Trophoblast cell (in vitro differentiated cells and primary cell): ENCODE data around the gene TMTC3.
"Not testable (repeated sequence)": the region's sequence is repeated elsewhere in the genome, so short reads cannot be mapped to it uniquely, and the experiment has no call there.

ENCODE experiments used
- DNase-seq, 2 donors: peaks; one replicate each; pipeline ENCODE4 v3.0.0-alpha.2; 2016
- H2AFZ ChIP-seq: 2 replicates; pipeline ENCODE4 v1.6.1; 2013; ENCODE audit warnings: low read length, moderate library complexity, mild to moderate bottlenecking; ENCODE audit not compliant: insufficient read depth, poor library complexity
- H2AK5ac ChIP-seq: 2 replicates; pipeline ENCODE4 v1.6.1; 2013; ENCODE audit warnings: mild to moderate bottlenecking, low read length
- H2BK120ac ChIP-seq: 2 replicates; pipeline ENCODE4 v1.6.1; 2013; ENCODE audit warnings: low read length, mild to moderate bottlenecking, moderate library complexity; ENCODE audit not compliant: insufficient read depth, poor library complexity
- H2BK12ac ChIP-seq: 2 replicates; pipeline ENCODE4 v1.6.1; 2013; ENCODE audit warnings: mild to moderate bottlenecking, low read length, moderate library complexity
- H2BK5ac ChIP-seq: 2 replicates; pipeline ENCODE4 v1.6.1; 2013; ENCODE audit warnings: low read length, low read depth, moderate library complexity, mild to moderate bottlenecking; ENCODE audit not compliant: poor library complexity
- H3K14ac ChIP-seq: 2 replicates; pipeline ENCODE4 v1.6.1; 2013; ENCODE audit warnings: mild to moderate bottlenecking, low read length
- H3K18ac ChIP-seq: 2 replicates; pipeline ENCODE4 v1.6.1; 2013; ENCODE audit warnings: mild to moderate bottlenecking, low read length
- H3K23ac ChIP-seq: 2 replicates; pipeline ENCODE4 v1.6.1; 2013; ENCODE audit warnings: low read length
- H3K27ac ChIP-seq: 2 replicates; pipeline ENCODE4 v1.5.1; 2013; ENCODE audit warnings: low read depth, mild to moderate bottlenecking, inconsistent platforms, low read length, moderate library complexity
- H3K27me3 ChIP-seq: 2 replicates; pipeline ENCODE4 v1.6.1; 2013; ENCODE audit warnings: inconsistent platforms, mild to moderate bottlenecking, low read length, moderate library complexity; ENCODE audit not compliant: insufficient read depth
- H3K36me3 ChIP-seq, 2 experiments: 1 replicate in 1 of 2; 2 replicates in 1 of 2; pipeline ENCODE4 v1.6.1; 2013; ENCODE audit warnings: low read length in 2 of 2, mild to moderate bottlenecking in 2 of 2, moderate library complexity in 1 of 2; ENCODE audit not compliant: insufficient read depth in 2 of 2, control insufficient read depth in 1 of 2
- H3K4ac ChIP-seq: 2 replicates; pipeline ENCODE4 v1.6.1; 2013; ENCODE audit warnings: low read depth, mild to moderate bottlenecking, low read length, moderate library complexity
- H3K4me1 ChIP-seq, 2 experiments: 1 replicate in 1 of 2; 2 replicates in 1 of 2; pipeline ENCODE4 v1.6.1; 2013; ENCODE audit warnings: low read length in 2 of 2, mild to moderate bottlenecking in 2 of 2, moderate library complexity in 1 of 2; ENCODE audit not compliant: insufficient read depth in 2 of 2, control insufficient read depth in 1 of 2
- H3K4me2 ChIP-seq: 2 replicates; pipeline ENCODE4 v1.6.1; 2013; ENCODE audit warnings: inconsistent platforms, mild to moderate bottlenecking, low read length, moderate library complexity
- H3K4me3 ChIP-seq: 2 replicates; pipeline ENCODE4 v1.5.1; 2013; ENCODE audit warnings: mild to moderate bottlenecking, low read depth, low read length, inconsistent platforms
- H3K79me1 ChIP-seq: one replicate; pipeline ENCODE4 v1.6.1; 2013; ENCODE audit warnings: low read length
- H3K79me2 ChIP-seq: 2 replicates; pipeline ENCODE4 v1.6.1; 2013; ENCODE audit warnings: low read length, mild to moderate bottlenecking; ENCODE audit not compliant: control insufficient read depth, insufficient read depth, poor library complexity
- H3K9ac ChIP-seq: 2 replicates; pipeline ENCODE4 v1.6.1; 2013; ENCODE audit warnings: mild to moderate bottlenecking, low read length
- H3K9me3 ChIP-seq: 2 replicates; pipeline ENCODE4 v1.6.1; 2013; ENCODE audit warnings: low read depth, mild to moderate bottlenecking, control low read depth, inconsistent platforms, low read length; ENCODE audit not compliant: insufficient read depth
- H4K12ac ChIP-seq: 2 replicates; pipeline ENCODE4 v1.6.1; 2013; ENCODE audit warnings: low read depth, mild to moderate bottlenecking, low read length, moderate library complexity
- H4K8ac ChIP-seq: 2 replicates; pipeline ENCODE4 v1.6.1; 2013; ENCODE audit warnings: low read depth, mild to moderate bottlenecking, low read length, moderate library complexity
- H4K91ac ChIP-seq: one replicate; pipeline ENCODE4 v1.6.1; 2013; ENCODE audit warnings: low read depth, mild to moderate bottlenecking, low read length, moderate library complexity
- WGBS: extraction: QIAGEN DNeasy Blood & Tissue Kit; methylation state at CpG from one replicate; pipeline ENCODE4 v1.1.7; 2013; ENCODE audit warnings: missing lambda C conversion rate; ENCODE audit not compliant: insufficient read length, insufficient coverage; ENCODE audit errors: extremely low coverage; 5-methylcytosine and 5-hydroxymethylcytosine counted together

The TMTC3 gene

GRCh38 chr12:88206601-88207000 is 64.5 kb downstream of the TMTC3 start:
- Histone ChIP-seq H3K14ac (no peak overlapping the region), H4K8ac (no peak overlapping the region), H3K4me3 (no peak overlapping the region), H3K4ac (no peak overlapping the region), H3K18ac (no peak overlapping the region), H2BK5ac (no peak overlapping the region), H3K9ac (no peak overlapping the region), H3K27ac (no peak overlapping the region), H3K79me2 (no peaks in the 10 kb centered on the region), H2AFZ (no peak overlapping the region), H3K9me3 (peaks cover 6% of the 10 kb centered on the region), H3K36me3 (peaks cover 0 to 2% of the 10 kb centered on the region in 2 experiments), H2BK12ac (no peak overlapping the region), H2AK5ac (no peak overlapping the region), H4K12ac (no peak overlapping the region), H4K91ac (no peak overlapping the region), H3K23ac (no peak overlapping the region), H3K4me1 (no peaks in the 10 kb centered on the region), H2BK120ac (no peak overlapping the region), H3K79me1 (no peaks in the 10 kb centered on the region), H3K27me3 (no peaks in the 10 kb centered on the region), H3K4me2 (no peak overlapping the region)
- no peak for DNase-seq
- no CpG with 5 or more reads among the region's 1 CpG for WGBS

GRCh38 chr12:88207921-88208620 is 66.0 kb downstream of the TMTC3 start:
- H4K91ac ChIP-seq: no peak overlapping the region
- H3K4me1 ChIP-seq: no peaks in the 10 kb centered on the region
- no peak overlapping the region for H2AFZ ChIP-seq
- H3K4ac ChIP-seq: no peak overlapping the region
- H3K79me2 ChIP-seq: no peaks in the 10 kb centered on the region
- H3K4me3 ChIP-seq: no peak overlapping the region
- H3K18ac ChIP-seq: no peak overlapping the region
- no peaks in the 10 kb centered on the region for H3K79me1 ChIP-seq
- no peak overlapping the region for H2AK5ac ChIP-seq
- no peak overlapping the region for H2BK120ac ChIP-seq
- H2BK5ac ChIP-seq: no peak overlapping the region
- peak in 1 of 2 donors; percentile 48 for DNase-seq
- no peak overlapping the region for H3K4me2 ChIP-seq
- no peak overlapping the region for H3K14ac ChIP-seq
- H4K8ac ChIP-seq: no peak overlapping the region
- H3K27me3 ChIP-seq: no peaks in the 10 kb centered on the region
- H3K9ac ChIP-seq: no peak overlapping the region
- H2BK12ac ChIP-seq: no peak overlapping the region
- no peak overlapping the region for H3K27ac ChIP-seq
- no peak overlapping the region for H3K23ac ChIP-seq
- peaks cover 6% of the 10 kb centered on the region for H3K9me3 ChIP-seq
- H3K36me3 ChIP-seq: peaks cover 0 to 2% of the 10 kb centered on the region in 2 experiments
- no CpG with 5 or more reads among the region's 4 CpGs for WGBS
- H4K12ac ChIP-seq: no peak overlapping the region

- Histone ChIP-seq H2BK5ac (no peak overlapping the region), H2BK120ac (no peak overlapping the region), H3K79me2 (no peaks in the 10 kb centered on the region), H3K27me3 (no peaks in the 10 kb centered on the region), H3K4me3 (no peak overlapping the region), H3K36me3 (peaks cover 0 to 2% of the 10 kb centered on the region in 2 experiments), H2AK5ac (no peak overlapping the region), H3K9me3 (peaks cover 6% of the 10 kb centered on the region), H4K91ac (no peak overlapping the region), H2AFZ (no peak overlapping the region), H3K27ac (no peak overlapping the region), H4K8ac (no peak overlapping the region), H3K23ac (no peak overlapping the region), H3K4ac (no peak overlapping the region), H2BK12ac (no peak overlapping the region), H3K14ac (no peak overlapping the region), H3K79me1 (no peaks in the 10 kb centered on the region), H3K4me2 (no peak overlapping the region), H3K18ac (no peak overlapping the region), H3K4me1 (no peaks in the 10 kb centered on the region), H3K9ac (no peak overlapping the region), H4K12ac (no peak overlapping the region)
- no peak for DNase-seq
- WGBS: no CpG with 5 or more reads among the region's 1 CpG
Observed at GRCh38 chr12:88208661-88209060, 66.6 kb downstream of the TMTC3 start.

- not testable (repeated sequence) for H2AK5ac ChIP-seq, H3K79me2 ChIP-seq, H3K9me3 ChIP-seq, H3K79me1 ChIP-seq, H4K8ac ChIP-seq, H3K36me3 ChIP-seq, DNase-seq, H4K12ac ChIP-seq, H3K23ac ChIP-seq, H3K27me3 ChIP-seq, H4K91ac ChIP-seq, H3K27ac ChIP-seq, H2AFZ ChIP-seq, H2BK5ac ChIP-seq, H3K4me1 ChIP-seq, H3K4me2 ChIP-seq, H3K14ac ChIP-seq, H2BK120ac ChIP-seq, H3K18ac ChIP-seq, H2BK12ac ChIP-seq, H3K4me3 ChIP-seq, H3K4ac ChIP-seq, H3K9ac ChIP-seq
- no CpG with 5 or more reads among the region's 1 CpG for WGBS
Observed at GRCh38 chr12:88210311-88210710, 68.2 kb downstream of the TMTC3 start.
